GM19025 (cell line): ENCODE data around the gene USP2.

Experiments used
- ATAC-seq: cut with Tn5 transposase; IDR thresholded peaks from one replicate; pipeline ENCODE4 v1.9.1; 2021; ENCODE audit warnings: mild to moderate bottlenecking, low read depth, moderate library complexity; ENCODE audit not compliant: unreplicated experiment

USP2 gene

DNA sequence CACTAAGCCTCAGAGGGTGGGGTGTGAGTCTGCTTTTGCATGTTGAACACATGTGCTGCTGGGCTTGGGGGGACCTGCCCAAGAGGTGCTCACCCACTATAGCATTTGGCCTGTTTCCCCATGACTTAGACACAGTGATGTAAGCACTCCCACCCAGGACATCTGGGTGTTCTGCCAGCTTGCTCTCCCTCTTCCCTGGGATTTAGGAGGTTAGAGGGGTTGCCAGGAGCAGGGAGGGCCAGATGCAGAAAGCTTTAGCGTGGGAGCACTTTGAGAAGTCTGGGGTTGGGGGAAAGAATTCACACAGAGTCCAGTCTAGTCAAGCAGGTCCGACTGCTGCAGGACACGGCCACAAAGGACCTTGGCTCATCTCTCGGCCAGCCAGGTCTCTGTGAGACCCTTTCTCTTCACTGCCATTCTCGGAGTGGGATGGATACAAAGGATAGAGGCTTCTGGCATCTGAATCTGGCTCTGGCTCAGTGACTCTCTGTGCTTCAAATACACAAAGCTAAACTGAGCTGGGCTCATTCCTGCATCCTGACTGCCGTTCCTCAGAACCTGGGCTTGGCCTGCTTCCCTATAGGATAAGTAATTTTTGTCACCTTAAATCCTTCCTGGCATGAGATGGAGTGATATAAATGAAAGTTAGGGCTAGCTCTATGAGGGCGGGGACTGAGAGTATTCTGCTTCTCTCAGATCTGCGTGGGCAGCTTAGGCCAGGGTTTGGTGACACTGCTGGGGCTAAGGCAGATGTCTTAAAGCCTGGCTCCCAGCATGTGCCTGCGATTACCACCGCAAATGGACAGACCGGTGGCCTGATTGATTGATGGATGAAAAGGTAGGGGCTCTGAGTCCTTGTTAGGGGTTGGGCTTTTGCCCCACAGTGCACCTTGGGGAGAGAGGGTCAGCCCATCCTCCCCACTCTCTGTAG is 14.5 kb downstream of the USP2 start:
- ATAC-seq = no peak

DNA sequence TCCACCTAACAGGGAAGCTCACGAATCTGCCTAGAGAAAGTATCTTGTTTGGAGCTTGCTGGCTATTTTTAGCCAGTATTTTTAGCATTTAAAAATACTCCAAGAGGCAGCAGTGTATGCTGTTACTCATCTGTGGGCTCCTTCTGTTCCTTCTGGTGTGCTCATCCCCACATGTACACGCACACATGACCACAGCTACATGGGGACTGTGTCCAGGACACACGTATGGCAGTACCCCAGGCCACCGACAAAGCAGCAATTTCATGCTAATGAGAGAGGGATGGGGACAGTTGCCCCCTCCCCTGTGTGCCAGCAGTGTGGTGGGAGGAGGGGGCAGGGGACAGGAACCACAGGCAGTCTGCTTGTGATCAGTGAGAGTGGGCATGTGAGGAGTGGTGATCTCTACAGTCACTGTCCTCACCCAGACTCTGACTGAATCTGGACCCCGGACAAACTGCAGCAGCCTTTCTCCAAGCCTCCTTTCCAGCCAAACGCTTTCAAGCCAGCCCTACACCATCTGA is 16.4 kb downstream of the USP2 start:
- ATAC-seq = no peak

DNA sequence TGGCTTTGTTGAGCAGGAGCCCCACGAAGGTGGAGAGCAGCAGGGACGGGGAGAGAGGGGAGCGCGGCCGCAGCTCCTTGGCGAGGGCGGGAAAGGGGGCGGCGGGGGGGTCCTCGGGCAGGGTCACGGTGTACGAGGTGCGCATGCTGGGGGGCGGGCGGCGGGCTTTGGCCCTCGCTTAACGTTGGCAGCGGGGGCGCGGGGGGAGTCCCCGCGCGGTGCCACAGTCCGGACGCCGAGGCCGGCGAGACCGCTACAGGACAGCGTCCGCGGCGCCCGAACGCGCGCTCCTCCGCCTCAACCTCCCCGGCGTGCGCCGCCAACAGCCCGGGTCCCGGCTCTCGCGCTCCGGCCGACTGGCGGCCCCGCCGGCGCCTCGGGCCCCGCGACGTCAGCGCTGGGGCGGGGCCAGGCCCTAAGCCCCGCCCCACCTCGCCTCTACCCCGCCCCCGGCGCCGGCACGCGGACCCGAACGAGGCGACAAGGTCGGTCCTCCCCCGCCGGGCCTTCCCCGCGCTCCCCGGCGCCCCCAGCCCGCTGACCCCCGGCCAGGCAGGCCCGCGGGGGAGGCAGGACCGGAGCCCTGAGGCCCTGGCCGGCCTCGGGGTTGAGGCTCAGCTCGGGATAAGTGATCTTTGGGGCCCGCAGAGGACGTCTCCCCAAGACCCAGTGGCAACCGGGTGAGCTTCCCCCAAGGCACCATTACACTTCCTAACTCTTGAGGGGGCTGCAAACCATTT is 17.5 kb downstream of the USP2 start:
- ATAC-seq = no peak

DNA sequence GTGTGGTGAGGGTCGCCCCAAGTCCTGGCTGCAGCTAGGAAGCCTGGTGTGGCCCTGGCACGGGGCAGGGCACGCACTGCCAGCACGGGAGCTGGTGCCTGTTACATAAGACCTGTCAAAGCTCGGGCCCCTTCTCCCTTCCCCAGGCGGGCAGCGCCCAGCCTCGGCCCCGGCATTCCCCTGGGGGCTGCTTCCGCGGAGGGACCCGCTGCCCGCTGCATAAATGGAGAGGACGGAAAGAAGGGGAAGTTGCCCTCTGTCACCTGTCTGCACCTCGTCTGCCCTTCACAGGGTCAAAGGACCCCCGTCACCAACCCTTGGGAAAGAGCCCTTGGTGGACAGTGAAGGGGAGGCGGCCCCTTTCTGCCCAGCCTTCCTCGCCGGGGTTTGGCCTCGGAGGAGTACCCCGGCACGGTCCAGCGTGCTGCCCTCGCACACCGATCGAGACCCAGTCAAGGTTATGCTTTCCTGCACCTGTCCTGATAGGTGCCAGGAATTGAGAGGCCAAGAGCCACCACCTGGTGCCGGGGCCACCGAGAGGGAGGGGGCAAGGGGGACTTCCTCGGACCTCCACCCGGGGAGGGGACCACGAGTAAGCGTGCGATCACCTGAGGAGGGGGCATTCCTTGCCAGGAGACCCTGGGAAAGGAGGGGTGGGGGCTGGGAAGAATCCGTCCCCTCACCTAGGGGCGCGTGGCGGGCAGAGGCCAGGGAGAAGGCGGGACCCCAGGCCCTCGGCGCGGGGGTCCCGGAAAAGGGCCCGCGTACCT is 18.2 kb downstream of the USP2 start:
- no peak for ATAC-seq

DNA sequence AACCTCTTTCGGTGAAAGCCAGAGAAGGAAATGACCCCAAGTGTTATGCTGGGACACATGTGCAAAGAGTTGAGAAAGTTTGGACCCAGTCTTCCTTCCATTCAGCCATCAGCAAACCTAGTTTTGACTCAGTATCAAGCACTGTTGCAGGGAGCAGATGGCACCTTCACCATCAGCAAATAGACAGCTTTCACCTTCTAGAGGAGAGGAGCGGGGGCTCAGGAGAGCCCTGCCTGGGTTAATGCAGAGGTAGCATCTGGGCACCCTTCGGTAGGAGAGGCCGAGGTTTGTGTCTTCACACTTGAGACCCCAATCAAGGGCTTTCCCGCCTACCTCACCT is 18.8 kb downstream of the USP2 start:
- no peak for ATAC-seq

DNA sequence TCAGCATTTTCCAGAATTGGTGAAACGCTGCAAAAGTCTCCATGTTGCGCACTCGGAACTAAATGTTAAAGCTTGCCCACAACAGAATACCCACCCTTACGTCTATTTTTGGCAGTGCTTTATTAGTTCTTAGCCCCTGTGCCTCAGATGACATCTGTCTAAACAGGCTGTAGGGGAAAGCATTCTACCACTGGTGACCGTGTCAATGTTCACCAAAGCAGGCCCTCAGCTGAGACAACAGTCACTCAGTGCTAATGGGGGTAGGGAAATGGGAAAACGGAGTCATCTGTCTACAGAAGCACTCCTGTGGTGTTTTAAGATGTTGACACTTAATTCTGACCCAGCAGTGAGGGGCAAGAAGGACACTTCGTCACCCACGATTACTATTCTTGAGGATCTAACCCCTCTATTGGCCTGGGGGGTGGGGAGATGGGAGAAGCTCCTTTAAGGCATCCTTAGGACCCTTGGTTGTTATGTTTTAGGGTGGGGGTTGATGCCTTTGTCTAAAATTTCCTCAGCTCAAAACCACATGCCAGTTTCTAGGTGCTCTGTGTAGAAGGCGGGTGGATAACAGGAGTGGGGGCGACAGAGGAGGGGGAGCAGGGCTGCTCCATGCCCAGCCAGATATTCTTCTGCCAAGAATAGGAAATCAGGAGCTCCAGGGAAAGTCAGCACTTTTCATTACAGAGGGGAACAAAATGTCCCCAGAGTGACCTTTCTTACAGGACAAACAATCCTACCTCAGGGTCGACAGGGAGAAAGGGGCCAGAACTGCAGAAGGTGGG is 19.4 kb downstream of the USP2 start:
- no peak for ATAC-seq

DNA sequence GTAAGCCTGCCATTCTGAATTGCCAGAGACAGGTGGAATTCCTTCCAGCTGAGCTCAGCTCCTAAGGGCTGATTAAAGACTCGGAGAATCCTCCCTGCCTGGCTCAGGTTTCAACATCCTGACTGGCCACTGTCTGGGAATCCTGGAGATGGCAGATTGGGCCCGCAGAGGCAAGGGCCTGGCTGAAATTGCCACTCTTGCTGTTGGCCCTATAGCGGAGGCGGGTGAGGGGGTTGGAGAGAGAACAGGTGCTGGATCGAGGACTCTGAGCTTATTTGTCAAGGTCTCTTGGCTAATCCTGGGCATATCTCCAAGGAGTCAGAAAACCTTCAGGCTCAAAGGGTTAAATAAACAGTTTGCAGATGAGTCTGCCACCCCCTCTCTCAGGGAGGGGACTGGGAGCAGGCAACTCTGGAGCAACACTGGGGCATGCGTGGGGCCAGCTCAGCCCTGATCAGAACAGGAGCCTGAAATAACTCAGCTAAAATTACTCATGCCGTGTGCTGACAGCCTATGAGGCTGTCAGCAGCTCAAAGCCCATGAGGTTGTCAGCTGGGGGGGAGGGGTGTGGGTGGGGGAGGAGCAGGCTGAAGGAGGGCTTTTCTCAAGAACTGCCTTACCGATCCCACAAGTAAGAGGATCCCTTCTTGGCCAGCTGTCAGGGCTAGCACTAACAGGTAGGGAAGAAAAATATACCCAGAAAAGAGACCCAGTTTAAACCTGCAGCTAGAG is 20.3 kb downstream of the USP2 start:
- ATAC-seq = no peak

DNA sequence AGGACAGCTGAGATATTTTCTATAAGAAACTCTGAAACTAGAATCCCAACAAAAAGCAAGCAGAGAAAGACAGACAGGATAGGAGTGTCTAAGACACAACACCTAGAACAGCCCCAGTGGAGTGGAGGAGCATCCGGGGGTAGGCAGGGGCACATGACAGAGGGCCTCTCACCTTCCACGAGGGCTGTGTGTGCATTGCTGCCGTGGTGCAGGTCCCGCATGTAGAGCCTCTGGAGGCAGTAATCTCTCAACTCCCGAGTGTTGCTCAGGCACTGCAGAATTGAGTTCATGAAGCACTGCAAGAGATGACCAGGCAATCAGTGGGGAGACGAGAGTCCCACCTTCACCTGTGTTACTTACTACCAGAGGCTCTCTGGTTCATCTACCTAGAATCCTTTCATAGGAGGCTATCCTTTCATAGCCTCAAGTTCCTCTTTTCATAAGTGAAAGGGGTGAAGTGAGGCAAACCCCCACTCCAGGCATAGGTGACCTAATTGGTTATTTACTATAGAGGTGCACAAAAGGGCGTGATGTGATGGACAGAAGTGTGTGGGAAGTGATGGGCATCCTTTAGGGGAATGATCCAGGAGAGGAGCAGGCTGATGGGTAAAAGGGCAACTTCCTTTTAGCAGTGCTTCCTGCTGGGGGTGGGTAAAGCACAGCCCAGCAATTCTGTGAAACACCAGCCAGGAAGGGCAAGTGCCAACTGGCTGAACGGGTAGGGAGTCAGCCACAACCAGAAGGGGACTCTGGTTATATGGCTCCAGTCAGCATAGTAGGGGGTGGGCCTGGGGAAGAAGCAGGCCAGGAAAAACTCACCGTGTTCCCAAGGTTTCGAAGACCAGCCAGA is 21.9 kb downstream of the USP2 start:
- ATAC-seq = no peak

DNA sequence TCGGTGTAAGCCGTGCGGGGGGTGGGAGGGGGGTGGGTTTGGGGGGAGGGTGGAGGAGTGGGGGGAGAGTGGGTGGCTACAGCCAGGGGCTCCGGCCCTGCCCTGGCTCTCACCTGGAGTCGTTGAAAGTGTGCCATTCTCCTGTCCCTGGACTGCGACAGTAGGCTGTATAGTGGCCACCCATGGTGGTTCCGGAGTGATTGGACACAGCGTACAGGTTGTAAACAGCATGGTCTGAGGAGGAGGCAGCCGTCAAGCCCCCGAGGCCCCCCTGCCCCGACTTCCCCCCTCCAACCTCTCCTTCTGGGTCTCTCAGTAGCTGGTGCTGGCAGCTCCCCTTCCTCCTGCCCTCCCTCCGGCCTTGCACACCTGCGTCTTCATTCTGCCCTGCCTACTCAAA is 24.4 kb downstream of the USP2 start:
- ATAC-seq = no peak

DNA sequence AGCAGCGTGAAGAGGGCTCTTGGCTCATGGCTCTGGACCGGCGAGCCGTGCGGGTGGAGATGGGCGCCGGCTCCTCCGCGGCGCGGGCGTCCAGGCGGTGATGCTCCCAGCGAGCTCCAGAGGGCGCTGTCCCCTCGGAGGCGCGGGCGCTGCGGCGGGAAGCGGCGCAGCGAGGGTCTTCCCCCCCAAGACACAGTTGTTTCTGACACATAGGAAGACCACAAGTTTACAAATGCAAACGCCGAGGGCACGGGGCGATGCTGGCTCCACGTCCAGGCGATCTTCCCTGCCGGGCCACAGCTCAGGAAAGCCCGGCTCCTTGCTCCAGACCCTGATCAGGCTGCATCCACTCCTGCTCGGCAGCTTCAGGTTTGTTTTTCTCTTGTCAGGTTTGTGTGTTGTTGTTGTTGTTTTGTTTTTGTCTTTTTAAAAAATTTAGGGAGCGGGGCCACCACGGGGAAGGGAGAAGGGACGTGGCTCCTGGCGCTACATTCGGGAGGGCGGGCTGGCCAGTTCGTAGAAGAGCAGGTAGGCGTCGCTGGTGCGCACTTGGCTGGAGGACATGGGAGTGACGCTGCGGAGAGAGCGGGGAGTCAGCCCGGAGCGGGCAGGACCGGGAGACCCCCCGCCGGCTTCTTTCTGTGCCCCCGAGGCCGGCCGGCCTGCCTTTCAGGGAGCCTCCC is 25.0 kb downstream of the USP2 start:
- peak; percentile 47 for ATAC-seq

DNA sequence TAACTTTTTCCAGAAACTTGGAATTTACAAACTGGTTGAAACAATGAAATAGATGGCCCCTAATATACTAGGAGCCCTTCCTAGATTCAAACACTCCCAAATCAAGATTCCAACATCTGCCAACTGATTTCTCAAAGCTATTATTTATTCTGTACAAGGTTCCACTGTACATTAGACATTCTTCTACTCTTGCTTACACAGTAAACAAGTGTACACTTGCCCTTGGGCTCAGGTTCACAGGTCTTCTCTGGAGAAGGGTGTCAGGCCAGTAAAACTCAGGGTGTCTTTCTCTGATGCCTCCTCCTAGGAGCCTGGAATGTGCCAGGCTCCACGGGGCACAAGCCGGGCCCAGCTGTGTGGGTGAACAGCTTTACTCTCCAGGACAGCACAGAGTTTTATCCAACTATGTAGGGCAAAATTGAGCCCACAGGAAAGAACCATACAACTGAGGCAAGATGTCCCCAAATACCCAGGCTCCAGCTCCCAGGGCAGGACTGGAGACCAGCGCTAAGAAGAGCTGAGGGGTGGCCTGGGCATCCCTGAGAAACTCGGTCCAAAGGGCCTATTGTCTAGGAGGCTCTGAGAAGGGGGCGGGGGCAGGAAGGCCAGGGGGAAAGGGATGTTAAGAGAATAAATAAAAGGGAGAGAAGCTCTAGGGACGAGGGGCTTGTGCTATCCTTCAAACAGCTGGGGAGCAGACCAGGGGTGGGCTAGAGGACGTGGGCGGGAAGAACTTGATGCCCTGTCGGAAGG is 26.2 kb downstream of the USP2 start:
- no peak for ATAC-seq

DNA sequence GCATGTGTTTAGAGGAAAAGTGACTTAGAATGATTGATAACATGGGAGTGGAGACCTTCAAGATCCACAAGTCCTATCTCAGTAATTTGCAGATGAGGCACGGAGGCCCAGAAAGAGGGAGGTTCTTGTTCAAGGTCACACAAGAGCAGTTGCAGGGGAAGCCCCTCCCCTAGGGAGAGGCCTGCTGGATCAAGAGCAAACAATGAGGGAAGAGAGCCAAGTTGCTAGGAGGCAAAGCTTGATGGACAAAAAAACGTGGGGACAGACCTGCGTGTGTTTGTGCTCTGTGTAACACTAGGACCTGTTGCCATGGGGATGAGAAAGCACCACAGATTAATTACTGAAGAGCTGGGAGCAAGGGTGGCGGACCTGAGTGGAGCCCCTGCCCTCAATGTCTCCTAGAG is 28.6 kb downstream of the USP2 start:
- ATAC-seq = no peak

DNA sequence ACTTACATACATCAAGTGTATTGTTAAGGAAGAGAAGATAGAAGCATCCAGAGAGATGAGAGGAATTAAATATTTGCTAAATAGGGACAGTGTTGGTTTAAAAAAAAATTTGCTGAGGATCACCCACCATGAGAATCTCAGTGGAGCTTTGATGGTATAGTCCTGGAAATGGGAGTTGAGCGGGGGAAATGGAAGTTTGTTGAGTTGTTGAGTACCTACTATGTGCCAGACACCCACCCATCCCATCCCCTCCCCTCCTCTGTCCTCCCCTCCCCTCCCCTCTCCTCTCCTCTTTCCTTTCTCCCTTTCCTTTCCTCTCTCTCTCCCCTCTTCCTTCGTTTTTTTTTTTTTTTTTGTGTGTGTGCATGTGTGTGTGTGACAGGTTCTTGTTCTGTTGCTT is 30.3 kb downstream of the USP2 start:
- ATAC-seq = no peak

DNA sequence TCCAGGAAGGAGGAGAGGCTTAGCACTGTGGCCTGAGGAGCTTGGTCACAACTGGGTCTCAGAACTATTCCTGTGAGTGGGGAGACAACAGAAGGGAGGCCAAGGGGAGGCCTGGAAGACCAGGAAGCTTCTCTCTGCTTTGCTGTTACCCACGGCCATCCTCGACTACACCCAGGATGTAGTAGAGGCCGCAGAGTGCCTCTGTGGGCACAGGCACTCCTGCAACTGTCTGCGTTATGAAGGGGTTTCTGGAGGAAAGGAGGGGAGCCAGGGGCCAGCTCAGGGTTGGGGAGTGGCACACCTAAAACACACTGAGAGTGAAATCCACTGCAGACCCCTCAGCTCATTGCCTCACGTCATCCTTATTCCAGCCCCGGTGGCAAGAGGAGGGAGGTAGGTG is 31.2 kb downstream of the USP2 start:
- ATAC-seq = no peak

DNA sequence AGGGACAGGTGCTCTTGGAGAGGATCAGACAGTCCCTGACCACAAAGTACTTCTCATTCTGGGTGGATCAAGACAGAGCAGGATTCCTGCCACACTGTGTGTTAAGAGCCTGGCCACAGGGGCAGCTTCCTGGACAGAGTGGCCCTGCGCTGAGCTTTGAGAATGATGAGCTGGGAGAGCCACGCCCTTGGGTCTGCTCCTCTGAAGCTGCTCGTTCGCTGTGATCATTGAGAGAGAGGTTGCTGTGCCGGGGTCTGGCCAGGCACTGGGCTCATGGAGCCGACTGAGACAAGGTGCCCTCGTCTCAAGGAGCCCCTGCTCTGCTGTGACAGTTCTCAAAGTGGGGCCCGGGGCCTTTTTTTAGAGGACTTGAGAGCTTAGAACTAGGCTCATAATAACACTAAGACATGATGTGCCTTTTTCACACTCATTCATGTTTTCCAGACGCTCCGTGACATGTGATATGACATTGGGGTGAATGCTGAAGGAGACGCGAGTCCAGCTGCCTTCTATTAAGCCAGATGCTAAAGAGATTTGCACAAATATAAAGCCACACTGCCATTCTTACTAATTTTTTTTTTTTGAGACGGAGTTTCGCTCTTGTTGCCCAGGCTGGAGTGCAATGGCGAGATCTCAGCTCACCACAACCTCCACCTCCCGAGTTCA is 33.4 kb downstream of the USP2 start:
- ATAC-seq = no peak

DNA sequence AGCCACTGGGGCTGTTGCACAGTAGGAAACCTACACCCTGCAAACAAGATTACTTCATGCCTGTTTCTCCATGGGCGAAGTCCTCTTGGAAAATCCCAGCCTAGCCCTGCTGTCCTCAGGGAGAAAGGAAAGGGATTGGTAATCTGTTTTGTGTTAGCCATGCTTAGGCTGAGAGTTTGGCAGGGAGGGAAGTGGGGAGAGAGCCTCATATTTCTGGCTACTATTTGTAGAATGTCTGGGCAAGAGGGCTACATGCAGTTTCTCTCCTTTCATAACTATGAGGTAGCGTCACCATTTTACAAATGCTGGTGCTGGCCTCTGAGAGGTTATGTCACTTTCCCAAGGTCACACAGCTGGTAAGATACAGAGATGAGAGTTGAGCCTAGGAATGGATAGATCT is 34.2 kb downstream of the USP2 start:
- no peak for ATAC-seq

DNA sequence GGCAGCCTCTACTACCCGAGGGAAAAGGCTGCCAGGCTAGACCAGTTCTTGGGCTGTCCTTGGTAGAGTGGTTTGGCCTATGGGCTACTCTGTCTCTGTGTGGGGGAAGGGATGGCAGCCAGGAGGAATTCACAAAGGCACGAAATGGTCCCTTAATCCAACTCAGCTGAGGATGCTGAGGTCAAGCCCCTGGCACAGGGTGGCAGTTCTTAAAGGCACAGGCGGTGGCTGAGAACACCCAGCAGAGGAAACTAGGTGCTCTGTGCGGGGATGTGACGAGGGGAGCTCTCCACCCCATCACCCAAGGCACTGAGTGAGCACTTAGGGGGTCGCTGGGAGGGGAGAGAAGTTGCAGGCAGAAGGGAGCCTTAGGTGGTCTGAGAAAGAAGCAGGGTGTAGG is 34.9 kb downstream of the USP2 start, which contains the start of gene MFRP:
MFRP (minus strand) TSS at position 101 of the 400 bp plus-strand sequence. CDS start 192 bp downstream, outside the sequence.
- ATAC-seq = no peak
